ENCODE measurements around the gene ZBTB8OS.

ZBTB8OS gene

DNA sequence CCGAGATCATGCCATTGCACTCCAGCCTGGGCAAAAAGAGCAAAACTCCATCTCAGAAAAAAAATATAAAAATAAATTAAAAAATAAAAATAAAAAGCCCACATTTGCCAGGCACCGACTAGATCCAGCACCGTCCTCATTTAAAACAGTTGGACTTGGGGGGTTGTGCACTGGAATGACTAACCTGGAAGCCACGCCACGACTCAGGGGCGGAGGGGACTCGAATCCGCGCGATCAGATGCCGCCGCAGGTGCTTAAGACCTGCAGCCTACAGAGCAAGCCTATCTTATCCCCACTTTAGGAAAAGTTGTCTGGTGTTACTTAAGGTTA lies 38.5 kb downstream of the ZBTB8OS start:
- DNase-seq (ENCODE audit: low read depth in 2 of 2), result no peak

DNA sequence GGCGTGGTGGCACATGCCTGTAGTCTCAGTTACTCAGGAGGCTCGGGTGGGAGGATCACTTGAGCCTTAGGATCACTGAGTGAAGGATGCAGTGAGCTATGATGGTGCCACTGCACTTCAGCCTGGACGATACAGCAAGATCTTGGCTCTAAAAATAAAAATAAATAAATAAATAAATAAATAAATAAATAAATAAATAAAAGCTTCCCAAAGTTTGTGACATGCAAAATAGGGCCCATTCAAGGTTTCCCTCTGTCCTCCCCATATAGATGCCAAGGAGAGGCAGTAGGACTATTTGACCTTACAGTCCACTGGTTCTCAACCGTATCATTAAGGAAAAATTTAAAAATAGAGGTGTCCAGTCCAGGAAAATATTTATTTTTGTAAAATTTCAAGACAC lies 41.2 kb downstream of the ZBTB8OS start:
- no peak for DNase-seq (ENCODE audit: low read depth in 2 of 2)

DNA sequence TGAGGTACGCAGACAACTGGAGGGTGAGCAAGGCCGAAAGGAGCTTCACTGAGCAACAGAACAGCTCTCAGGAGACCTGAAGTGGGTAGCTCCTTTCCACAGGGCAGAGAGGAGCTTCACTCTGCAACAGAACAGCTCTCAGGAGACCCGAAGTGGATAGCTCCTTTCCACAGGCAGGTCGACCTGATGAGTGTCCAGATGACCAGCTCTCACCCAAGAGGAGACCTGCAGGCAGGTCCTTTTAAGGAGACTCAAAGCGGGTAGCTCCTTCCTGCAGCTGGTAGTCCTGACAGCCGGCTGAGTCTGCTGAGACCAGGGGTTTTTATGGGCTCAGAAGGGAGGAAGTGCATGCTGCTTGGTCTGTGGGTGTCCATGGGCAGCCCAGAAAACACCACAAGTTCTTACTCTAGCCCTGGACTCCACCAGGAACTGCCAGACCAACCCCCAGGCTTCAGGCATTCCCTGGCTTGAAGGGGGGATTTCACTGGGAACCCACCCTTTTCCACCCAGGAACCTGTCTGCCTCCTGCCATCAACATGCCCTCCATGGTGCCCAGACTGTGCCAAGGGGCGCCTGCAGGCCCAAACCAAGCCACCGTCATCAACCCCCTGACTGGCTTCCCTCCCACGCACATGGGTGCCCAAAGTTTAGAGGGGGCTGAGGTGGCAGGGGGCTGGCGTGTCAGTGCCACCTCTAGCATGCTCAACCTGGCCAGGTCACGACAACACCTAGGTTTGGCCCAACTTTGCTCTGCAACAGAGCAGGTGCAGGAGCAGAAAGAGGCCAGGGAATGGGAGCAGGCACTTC lies 43.6 kb downstream of the ZBTB8OS start:
- DNase-seq (ENCODE audit: low read depth in 2 of 2), result no peak

DNA sequence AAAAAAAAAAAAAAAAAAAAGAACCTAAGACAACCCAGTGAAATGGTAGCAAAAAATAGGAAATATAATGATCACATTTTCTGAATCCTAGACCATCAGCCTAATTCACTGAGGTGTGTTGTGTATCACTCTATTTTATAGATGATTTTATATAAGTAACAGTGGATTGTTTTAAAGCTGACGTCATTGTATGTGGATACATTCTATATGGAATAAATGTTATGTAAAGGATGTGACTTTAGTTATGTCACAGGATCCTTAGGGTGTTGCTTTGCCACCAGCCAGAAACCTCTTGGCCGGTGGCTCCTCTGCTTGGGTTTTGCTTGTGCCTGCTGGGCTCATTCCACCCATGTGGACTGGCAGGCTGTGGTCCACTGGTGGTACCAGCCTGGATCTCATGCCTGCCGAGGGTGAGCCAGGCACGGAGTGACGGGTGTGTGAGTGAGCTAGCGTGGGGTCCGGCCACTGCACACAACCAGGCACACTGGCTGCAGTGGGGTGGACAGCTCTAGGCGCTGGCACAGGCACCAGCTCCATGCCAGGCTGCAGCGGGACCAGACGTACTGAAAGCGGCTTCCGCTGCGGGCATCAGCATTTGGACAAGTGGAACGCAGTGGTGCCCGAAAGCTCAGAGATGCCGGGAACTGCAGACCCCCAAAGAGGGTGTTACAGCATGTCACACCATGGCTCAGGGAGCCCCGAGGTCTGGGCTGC lies 44.5 kb downstream of the ZBTB8OS start:
- no peak for DNase-seq (ENCODE audit: low read depth in 2 of 2)

DNA sequence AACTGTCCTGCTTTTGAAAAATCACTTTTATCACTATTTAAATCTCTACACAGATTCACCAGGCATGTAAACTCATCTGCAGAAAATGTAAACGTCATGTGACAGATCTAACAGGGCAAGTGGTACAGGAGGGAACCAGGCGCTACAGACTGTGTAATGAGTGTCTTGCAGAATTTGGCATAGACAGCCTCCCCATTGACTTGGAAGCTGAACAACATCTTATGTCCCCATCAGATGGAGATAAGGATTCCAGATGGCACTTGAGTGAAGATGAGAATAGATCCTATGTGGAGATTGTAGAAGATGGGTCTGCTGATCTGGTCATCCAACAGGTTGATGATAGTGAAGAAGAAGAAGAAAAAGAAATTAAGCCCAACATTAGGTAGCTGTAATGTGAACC lies 50.3 kb downstream of the ZBTB8OS start:
- no peak for DNase-seq (ENCODE audit: low read depth in 2 of 2)

DNA sequence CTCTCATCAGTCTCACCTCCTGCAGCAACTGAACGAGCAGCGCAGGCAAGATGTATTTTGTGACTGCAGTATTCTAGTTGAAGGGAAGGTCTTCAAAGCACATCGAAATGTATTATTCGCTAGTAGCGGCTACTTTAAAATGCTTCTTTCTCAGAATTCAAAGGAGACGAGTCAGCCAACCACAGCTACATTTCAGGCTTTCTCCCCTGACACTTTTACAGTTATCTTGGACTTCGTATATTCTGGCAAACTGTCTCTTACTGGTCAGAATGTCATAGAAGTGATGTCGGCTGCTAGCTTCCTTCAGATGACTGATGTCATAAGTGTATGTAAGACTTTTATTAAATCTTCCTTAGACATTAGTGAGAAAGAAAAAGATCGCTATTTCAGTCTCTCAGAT lies 57.4 kb downstream of the ZBTB8OS start:
- DNase-seq (ENCODE audit: low read depth in 2 of 2), result no peak

DNA sequence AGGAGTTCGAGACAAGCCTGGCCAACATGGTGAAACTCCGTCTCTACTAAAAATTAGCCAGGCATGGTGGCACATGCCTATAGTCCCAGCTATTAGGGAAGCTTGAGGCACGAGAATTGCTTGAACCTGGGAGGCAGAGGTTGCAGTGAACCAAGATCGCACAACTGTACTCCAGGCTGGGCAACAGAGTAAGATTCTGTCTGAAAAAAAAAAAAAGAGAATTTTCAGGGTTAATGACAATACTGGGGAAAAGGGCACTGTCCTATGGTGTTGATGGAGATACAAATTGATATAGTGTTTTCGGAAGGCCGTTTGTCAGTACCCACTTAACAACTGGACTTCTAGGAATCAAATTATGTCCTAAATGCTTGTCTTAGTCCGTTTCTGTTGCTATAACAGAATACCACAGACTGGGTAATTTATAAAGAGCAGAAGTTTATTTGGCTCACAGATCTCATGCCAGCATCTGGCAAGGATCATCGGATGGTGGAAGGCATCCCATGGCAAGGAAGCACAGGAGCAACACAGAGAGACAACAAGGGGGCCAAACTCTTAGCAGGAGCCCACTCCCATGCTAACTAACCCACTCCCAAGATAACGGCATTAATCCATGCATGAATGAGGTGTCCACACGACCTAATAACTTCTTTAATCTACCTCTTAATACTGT lies 69.9 kb downstream of the ZBTB8OS start:
- DNase-seq (ENCODE audit: low read depth in 2 of 2), result no peak

Data from stimulated activated CD4-positive, alpha-beta T cell treated with anti-CD3 and anti-CD28 coated beads, Interleukin-15, amount 100 ng/mL, for 48 hours (primary cell).